ENCODE measurements around the gene CFL1.

DNA sequence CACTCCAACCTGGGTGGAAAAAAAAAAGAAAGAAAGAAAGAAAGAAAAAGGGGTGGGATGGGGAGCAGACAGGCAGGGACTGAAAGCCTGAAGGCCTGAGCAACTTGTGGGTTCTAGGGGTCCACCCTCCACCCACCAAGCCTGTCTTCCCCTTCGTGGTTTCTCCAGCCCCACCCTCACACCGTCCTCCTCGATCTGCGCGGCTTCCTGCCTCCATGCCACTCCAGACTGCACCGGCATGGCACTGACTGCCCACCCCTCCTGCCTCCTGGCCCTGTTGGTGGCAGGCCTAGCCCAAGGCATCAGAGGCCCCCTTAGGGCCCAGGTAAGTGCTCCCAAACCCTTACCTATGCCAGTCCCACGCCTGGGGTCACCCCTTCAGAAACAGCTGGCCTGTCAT lies 21.6 kb upstream of the CFL1 start, which contains the start of gene CTSW:
- TF ChIP-seq, protein P1, sequence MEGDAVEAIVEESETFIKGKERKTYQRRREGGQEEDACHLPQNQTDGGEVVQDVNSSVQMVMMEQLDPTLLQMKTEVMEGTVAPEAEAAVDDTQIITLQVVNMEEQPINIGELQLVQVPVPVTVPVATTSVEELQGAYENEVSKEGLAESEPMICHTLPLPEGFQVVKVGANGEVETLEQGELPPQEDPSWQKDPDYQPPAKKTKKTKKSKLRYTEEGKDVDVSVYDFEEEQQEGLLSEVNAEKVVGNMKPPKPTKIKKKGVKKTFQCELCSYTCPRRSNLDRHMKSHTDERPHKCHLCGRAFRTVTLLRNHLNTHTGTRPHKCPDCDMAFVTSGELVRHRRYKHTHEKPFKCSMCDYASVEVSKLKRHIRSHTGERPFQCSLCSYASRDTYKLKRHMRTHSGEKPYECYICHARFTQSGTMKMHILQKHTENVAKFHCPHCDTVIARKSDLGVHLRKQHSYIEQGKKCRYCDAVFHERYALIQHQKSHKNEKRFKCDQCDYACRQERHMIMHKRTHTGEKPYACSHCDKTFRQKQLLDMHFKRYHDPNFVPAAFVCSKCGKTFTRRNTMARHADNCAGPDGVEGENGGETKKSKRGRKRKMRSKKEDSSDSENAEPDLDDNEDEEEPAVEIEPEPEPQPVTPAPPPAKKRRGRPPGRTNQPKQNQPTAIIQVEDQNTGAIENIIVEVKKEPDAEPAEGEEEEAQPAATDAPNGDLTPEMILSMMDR (IDR thresholded peaks at IDR 0.05) = no peak
- TF ChIP-seq EP300 (IDR thresholded peaks at IDR 0.05) (no peak), POLR2A (IDR thresholded peaks at IDR 0.05) (no peak)

Measured in ovary (tissue), 3 donors.